K562 (cell line): ENCODE data around the gene NEDD4L. TPM values are rescaled to one million over a fixed set of nuclear protein-coding genes. Genes with fewer than 3 reads are reported as not detected.

Experiments
- ATAC-seq: fragments of 200-7000 bp; cut with Tn5 transposase; 3 replicates; pipeline ENCODE4 v1.9.1; 2020; ENCODE audit warnings: moderate library complexity
- BruUV-seq: library from RNA; stranded (reverse); fragments of 400-500 nt; replicated peaks from 2 replicates; lab custom pipeline; 2021; lab: Mats Ljungman, UMichigan
- CTCF ChIA-PET: fragments of 300-600 bp; formaldehyde crosslinking; extraction: SDS; loops from one replicate; lab custom pipeline; 2021; ENCODE audit warnings: low intra/inter-chr PET ratio; lab: Yijun Ruan, JAX
- POLR2A ChIA-PET: fragments of 300-600, 350-650 bp; sonication (Branson Sonifier 250); formaldehyde crosslinking; extraction: SDS; loops from one replicate; lab custom pipeline; 2021; ENCODE audit warnings: antibody characterized with exemption, inconsistent platforms; lab: Yijun Ruan, JAX
- DNase-seq, 4 experiments: peaks; one replicate each; pipeline versions ENCODE4 v3.0.0 to v3.0.0-alpha.2; 2011 to 2018; ENCODE audit warnings: low spot score in 3 of 4, mixed read lengths in 3 of 4; ENCODE audit errors: extremely low read depth in 1 of 4
- FAIRE-seq: peaks from 2 replicates; lab custom pipeline; 2011; peaks lifted over from hg19 to GRCh38; lab: Jason Lieb, UNC
- H2AFZ ChIP-seq: 2 replicates; pipeline ENCODE4 v1.6.0; 2011; ENCODE audit warnings: low read depth, low read length, control low read depth, inconsistent platforms
- H3K27ac ChIP-seq: fragments of 200-600 bp; 3 replicates; pipeline ENCODE4 v1.8.0; 2011; ENCODE audit warnings: low read depth, mild to moderate bottlenecking, control low read depth, inconsistent platforms, low read length, moderate library complexity, mixed read lengths; ENCODE audit errors: extremely low read depth
- H3K27me3 ChIP-seq, 2 experiments: fragments of 300-600 bp in 1 of 2; 2 replicates in 1 of 2; 3 replicates in 1 of 2; pipeline versions ENCODE4 v1.6.0 to v1.8.0; 2011; ENCODE audit warnings: inconsistent platforms in 2 of 2, low read length in 2 of 2, mild to moderate bottlenecking in 1 of 2, mixed read lengths in 1 of 2, moderate library complexity in 1 of 2; ENCODE audit not compliant: control insufficient read depth in 2 of 2, insufficient read depth in 2 of 2
- H3K36me3 ChIP-seq: fragments of 300-600 bp; 3 replicates; pipeline ENCODE4 v1.8.0; 2011; ENCODE audit warnings: mild to moderate bottlenecking, low read length, inconsistent platforms; ENCODE audit not compliant: control insufficient read depth, insufficient read depth
- H3K4me1 ChIP-seq, 2 experiments: fragments of 200-600 bp in 1 of 2; replicated peaks in 1 of 2; 2 replicates in 1 of 2; 3 replicates in 1 of 2; pipeline versions ENCODE4 v1.5.1 to v1.8.0; 2011; ENCODE audit warnings: inconsistent platforms in 2 of 2, low read length in 2 of 2, mild to moderate bottlenecking in 1 of 2, mixed read lengths in 1 of 2, moderate library complexity in 1 of 2; ENCODE audit not compliant: control insufficient read depth in 2 of 2, insufficient read depth in 2 of 2
- H3K4me2 ChIP-seq: 2 replicates; pipeline ENCODE4 v1.6.1; 2011; ENCODE audit warnings: low read length, control low read depth, inconsistent platforms, mixed read lengths; ENCODE audit not compliant: insufficient read depth
- H3K4me3 ChIP-seq: fragments of 200-600 bp; sonication (generic), shearing (Covaris generic); 2 replicates; pipeline ENCODE4 v1.5.1; 2016; ENCODE audit warnings: control low read depth, inconsistent platforms
- H3K79me2 ChIP-seq: fragments of 200-600 bp; 3 replicates; pipeline ENCODE4 v1.8.0; 2011; ENCODE audit warnings: low read length, inconsistent platforms; ENCODE audit not compliant: control insufficient read depth, insufficient read depth
- H3K9ac ChIP-seq, 2 experiments: 2 replicates each; pipeline versions ENCODE4 v1.6.0 to v1.6.1; 2011; ENCODE audit warnings: low read depth in 2 of 2, low read length in 2 of 2, control low read depth in 1 of 2, inconsistent platforms in 1 of 2, mild to moderate bottlenecking in 1 of 2, mixed read lengths in 1 of 2; ENCODE audit not compliant: insufficient read depth in 1 of 2
- H3K9me1 ChIP-seq: one replicate; pipeline ENCODE4 v1.6.0; 2011; ENCODE audit warnings: inconsistent platforms, mild to moderate bottlenecking, low read length, moderate library complexity; ENCODE audit not compliant: control insufficient read depth, insufficient read depth
- H3K9me3 ChIP-seq: replicated peaks from 2 replicates; pipeline ENCODE4 v1.5.1; 2011; ENCODE audit warnings: low read depth, low read length, inconsistent platforms; ENCODE audit not compliant: control insufficient read depth, insufficient read depth
- H4K20me1 ChIP-seq: replicated peaks from 2 replicates; pipeline ENCODE4 v1.6.1; 2011; ENCODE audit warnings: low read length, inconsistent platforms, mixed read lengths; ENCODE audit not compliant: control insufficient read depth, insufficient read depth
- ARID1B ChIP-seq: fragments of 450-650 bp; IDR thresholded peaks from 2 replicates; pipeline ENCODE4 v1.6.1; 2016; ENCODE audit warnings: antibody characterized with exemption, mild to moderate bottlenecking, inconsistent platforms
- BHLHE40 ChIP-seq: IDR thresholded peaks from 2 replicates; pipeline ENCODE4 v1.6.1; 2011; ENCODE audit warnings: low read length, improper control_type of control experiment
- CBFA2T2 ChIP-seq: fragments of 450-650 bp; conservative IDR thresholded peaks from 2 replicates; pipeline ENCODE4 v1.6.1; 2017; ENCODE audit warnings: mild to moderate bottlenecking
- CTBP1 ChIP-seq: fragments of 450-650 bp; IDR thresholded peaks from 2 replicates; pipeline ENCODE4 v1.6.1; 2016; ENCODE audit warnings: borderline replicate concordance
- KDM1A ChIP-seq, 2 experiments: fragments of 450-650 bp; IDR thresholded peaks; 2 replicates each; pipeline ENCODE4 v1.6.1; 2016; ENCODE audit warnings: mild to moderate bottlenecking in 2 of 2
- MEIS2 ChIP-seq: fragments of 450-650 bp; IDR thresholded peaks from 2 replicates; pipeline ENCODE4 v1.6.1; 2014; ENCODE audit warnings: mild to moderate bottlenecking; ENCODE audit not compliant: partially characterized antibody
- MTA1 ChIP-seq: fragments of 450-650 bp; IDR thresholded peaks from 2 replicates; pipeline ENCODE4 v1.6.1; 2017; ENCODE audit warnings: borderline replicate concordance
- NCOR1 ChIP-seq: fragments of 450-650 bp; IDR thresholded peaks from 2 replicates; pipeline ENCODE4 v1.6.1; 2016; ENCODE audit warnings: mild to moderate bottlenecking, moderate library complexity
- NONO ChIP-seq, 2 experiments: fragments of 200-400 bp in 1 of 2; fragments of 450-650 bp in 1 of 2; formaldehyde crosslinking in 1 of 2; IDR thresholded peaks; 2 replicates each; pipeline ENCODE4 v1.6.1; 2017; ENCODE audit warnings: low read depth in 2 of 2, mild to moderate bottlenecking in 2 of 2, moderate library complexity in 2 of 2, low read length in 1 of 2
- RCOR1 ChIP-seq, 2 experiments: IDR thresholded peaks; 2 replicates each; pipeline ENCODE4 v1.6.1; 2012; ENCODE audit warnings: low read depth in 2 of 2, low read length in 2 of 2, borderline replicate concordance in 1 of 2, improper control_type of control experiment in 1 of 2
- TCF3 ChIP-seq: sonication (generic); formaldehyde crosslinking; IDR thresholded peaks from 2 replicates; pipeline ENCODE4 v1.4.0; 2020; ENCODE audit warnings: mild to moderate bottlenecking, missing genetic modification reagents
- ZBTB26 ChIP-seq: fragments of 450-650 bp; formaldehyde crosslinking; IDR thresholded peaks from 2 replicates; pipeline ENCODE4 v1.4.0; 2022; ENCODE audit warnings: missing genetic modification characterization
- WGBS: fragments of 100-300 bp; shearing (Covaris generic); methylation state at CpG from one replicate; pipeline ENCODE4 v1.1.6; 2016; ENCODE audit warnings: low coverage, mixed read lengths; ENCODE audit not compliant: insufficient coverage; ENCODE audit errors: missing lambda C conversion rate; 5-methylcytosine and 5-hydroxymethylcytosine counted together
- in situ Hi-C: fragments of 300-500 bp; cut with MboI; formaldehyde crosslinking; loops from 4 replicates; pipeline ENCODE4 v1.15.0; 2018; ENCODE audit warnings: inconsistent platforms, mixed read lengths
- intact Hi-C: fragments of 100-400 bp; cut with micrococcal nuclease; formaldehyde crosslinking; loops from 2 replicates; pipeline ENCODE4 v1.14.2; 2022
- polyA plus RNA-seq, 8 experiments: library from polyadenylated mRNA; depleted of rRNA in 4 of 8; stranded (reverse) in 5 of 8; unstranded in 3 of 8; fragments of >200 nt; fragmentation: Nextera tagmentation in 2 of 8; fragmentation: Illumina TruSeq in 1 of 8; extraction: Ambion mirVana in 2 of 8; extraction: Trizol in 1 of 8; gene quantifications; 2 replicates each; pipeline versions ENCODE4 v1.2.1 to v1.2.3, GENCODE V29; 2011 to 2014; ENCODE audit warnings: inconsistent platforms in 1 of 8, missing spikeins in 1 of 8
- total RNA-seq, 7 experiments: library from RNA; depleted of rRNA in 6 of 7; stranded (reverse); fragments of >200 nt in 6 of 7; fragmentation: Illumina TruSeq in 2 of 7; extraction: Trizol in 2 of 7; gene quantifications; 2 replicates each; pipeline versions ENCODE4 v1.2.1 to v1.2.3, GENCODE V29; 2011 to 2021; ENCODE audit warnings: low replicate concordance in 1 of 7
- TF ChIP-seq, protein P1 (sequence below): sonication (generic); formaldehyde crosslinking; IDR thresholded peaks from 2 replicates; pipeline ENCODE4 v1.8.1; 2023; ENCODE audit warnings: missing genetic modification reagents, mild to moderate bottlenecking, borderline replicate concordance

Gene NEDD4L
- total and polyA plus RNA-seq, 9 of the 15 experiments (the other 6 are each of a cell fraction or from before 2014, with no cell fraction given) = 8.1 to 33.4 (median 19.9) TPM

- TF ChIP-seq, protein P1, sequence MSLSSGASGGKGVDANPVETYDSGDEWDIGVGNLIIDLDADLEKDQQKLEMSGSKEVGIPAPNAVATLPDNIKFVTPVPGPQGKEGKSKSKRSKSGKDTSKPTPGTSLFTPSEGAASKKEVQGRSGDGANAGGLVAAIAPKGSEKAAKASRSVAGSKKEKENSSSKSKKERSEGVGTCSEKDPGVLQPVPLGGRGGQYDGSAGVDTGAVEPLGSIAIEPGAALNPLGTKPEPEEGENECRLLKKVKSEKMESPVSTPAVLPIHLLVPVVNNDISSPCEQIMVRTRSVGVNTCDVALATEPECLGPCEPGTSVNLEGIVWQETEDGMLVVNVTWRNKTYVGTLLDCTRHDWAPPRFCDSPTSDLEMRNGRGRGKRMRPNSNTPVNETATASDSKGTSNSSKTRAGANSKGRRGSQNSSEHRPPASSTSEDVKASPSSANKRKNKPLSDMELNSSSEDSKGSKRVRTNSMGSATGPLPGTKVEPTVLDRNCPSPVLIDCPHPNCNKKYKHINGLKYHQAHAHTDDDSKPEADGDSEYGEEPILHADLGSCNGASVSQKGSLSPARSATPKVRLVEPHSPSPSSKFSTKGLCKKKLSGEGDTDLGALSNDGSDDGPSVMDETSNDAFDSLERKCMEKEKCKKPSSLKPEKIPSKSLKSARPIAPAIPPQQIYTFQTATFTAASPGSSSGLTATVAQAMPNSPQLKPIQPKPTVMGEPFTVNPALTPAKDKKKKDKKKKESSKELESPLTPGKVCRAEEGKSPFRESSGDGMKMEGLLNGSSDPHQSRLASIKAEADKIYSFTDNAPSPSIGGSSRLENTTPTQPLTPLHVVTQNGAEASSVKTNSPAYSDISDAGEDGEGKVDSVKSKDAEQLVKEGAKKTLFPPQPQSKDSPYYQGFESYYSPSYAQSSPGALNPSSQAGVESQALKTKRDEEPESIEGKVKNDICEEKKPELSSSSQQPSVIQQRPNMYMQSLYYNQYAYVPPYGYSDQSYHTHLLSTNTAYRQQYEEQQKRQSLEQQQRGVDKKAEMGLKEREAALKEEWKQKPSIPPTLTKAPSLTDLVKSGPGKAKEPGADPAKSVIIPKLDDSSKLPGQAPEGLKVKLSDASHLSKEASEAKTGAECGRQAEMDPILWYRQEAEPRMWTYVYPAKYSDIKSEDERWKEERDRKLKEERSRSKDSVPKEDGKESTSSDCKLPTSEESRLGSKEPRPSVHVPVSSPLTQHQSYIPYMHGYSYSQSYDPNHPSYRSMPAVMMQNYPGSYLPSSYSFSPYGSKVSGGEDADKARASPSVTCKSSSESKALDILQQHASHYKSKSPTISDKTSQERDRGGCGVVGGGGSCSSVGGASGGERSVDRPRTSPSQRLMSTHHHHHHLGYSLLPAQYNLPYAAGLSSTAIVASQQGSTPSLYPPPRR (CRISPR knock-in tag) = no peak
Observed at GRCh38 chr18:58297198-58297597, 253.2 kb downstream of the NEDD4L start (continued).

GRCh38 chr18:58298251-58299134 is 254.5 kb downstream of the NEDD4L start:
- Histone ChIP-seq H3K27me3 (no peaks in the 10 kb centered on the region), H3K36me3 (no peaks in the 10 kb centered on the region), H4K20me1 (no peaks in the 10 kb centered on the region), H3K9me3 (no peaks in the 10 kb centered on the region), H2AFZ (no peak overlapping the region), H3K79me2 (no peaks in the 10 kb centered on the region; the same call in 2 of the 3 replicates), H3K4me2 (no peak overlapping the region; the same call in 1 of the 2 replicates), H3K4me1 (peaks cover 0 to 4% of the 10 kb centered on the region in 2 experiments; a peak in 2 of 5 replicates), H3K9ac (no peak overlapping the region), H3K9me1 (peaks cover 3% of the 10 kb centered on the region), H3K4me3 (no peak overlapping the region), H3K27ac (no peak overlapping the region)
- intact Hi-C loops = no loop called here
- CTCF ChIA-PET = no interaction called here
- FAIRE-seq (no peak), DNase-seq (peak in 2 of 4 experiments; percentile 12 to 13), ATAC-seq (peak; percentile 55; the same call in 2 of the 3 replicates)
- POLR2A ChIA-PET = no interaction called here
- in situ Hi-C loops = no loop called here
- 2% methylated on average over 5 of the region's 5 CpGs for WGBS
- no TSS peak for BruUV-seq
- TF ChIP-seq BHLHE40 (peak; percentile 57; the same call in 1 of the 2 replicates), MEIS2 (peak; percentile 40), KDM1A (IDR thresholded peaks at IDR 0.05) (peak in 1 of 2 experiments; percentile 28; a peak in 1 of 4 replicates), TCF3 (CRISPR knock-in tag) (peak; percentile 61), ARID1B (peak; percentile 31; the same call in 1 of the 2 replicates), MTA1 (no peak), RCOR1 (IDR thresholded peaks at IDR 0.05; ENCODE audit: borderline replicate concordance in 1 of 2, low read depth in 2 of 2, low read length in 2 of 2) (peak in 1 of 2 experiments; percentile 14; a peak in 1 of 4 replicates), CBFA2T2 (peak; percentile 38), ZBTB26 (CRISPR knock-in tag) (no peak), CTBP1 (no peak), NCOR1 (peak; percentile 34; the same call in 1 of the 2 replicates), NONO (IDR thresholded peaks at IDR 0.05; ENCODE audit: low read depth in 2 of 2, low read length in 1 of 2) (no peak)
